ENCODE data around the gene PTH1R. TPM values are rescaled to one million over a fixed set of nuclear protein-coding genes. Genes with fewer than 3 reads are reported as not detected.

The PTH1R gene
- total RNA-seq, 2 donors from 2014 or later, result 5.6 to 8.9 TPM

DNA sequence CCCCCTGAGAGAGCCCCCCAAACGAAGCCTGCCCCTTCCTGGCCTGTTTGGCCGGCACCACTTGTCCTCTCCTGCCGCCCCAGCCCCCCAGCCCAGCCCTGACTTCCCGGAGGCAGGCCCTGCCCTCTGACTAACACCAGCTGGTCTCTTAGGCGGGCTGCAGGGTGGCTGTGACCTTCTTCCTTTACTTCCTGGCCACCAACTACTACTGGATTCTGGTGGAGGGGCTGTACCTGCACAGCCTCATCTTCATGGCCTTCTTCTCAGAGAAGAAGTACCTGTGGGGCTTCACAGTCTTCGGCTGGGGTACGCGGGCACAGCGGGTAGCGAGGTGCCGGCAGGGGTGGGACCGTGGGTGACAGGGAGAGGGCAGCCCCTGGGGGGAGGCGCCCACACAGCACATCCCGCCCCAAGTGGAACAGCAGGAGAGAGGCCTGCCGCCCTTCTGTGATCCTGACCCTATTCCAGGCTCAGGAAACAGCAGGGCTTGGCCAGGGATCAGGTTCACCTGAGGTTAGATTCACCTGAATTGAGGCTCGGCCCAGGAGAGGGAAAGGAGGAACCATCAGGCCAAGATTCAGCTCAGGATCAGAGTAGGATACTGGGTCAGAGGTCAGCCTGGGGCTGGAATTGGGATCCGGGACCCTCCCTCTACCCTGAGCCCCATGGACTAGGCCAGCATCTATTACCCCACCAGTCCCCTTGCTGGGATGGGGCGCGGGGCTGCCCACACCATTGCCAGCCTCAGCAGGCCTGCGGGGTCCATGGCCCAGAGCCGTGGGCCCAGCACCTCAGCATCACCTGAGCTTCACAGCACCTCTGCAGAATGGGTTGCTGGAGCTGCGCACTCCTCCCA, 21.9 kb downstream of the PTH1R start:
- Histone ChIP-seq H3K27me3 (replicated peaks; ENCODE audit: insufficient read depth) (no peaks in the 10 kb centered on the region), H3K4me3 (peak overlapping the region; percentile 63), H3K4me1 (ENCODE audit: control insufficient read depth in 1 of 2, low read depth in 2 of 2) (peaks cover 15 to 26% of the 10 kb centered on the region in 2 donors), H3K9me3 (no peaks in the 10 kb centered on the region), H3K27ac (no peak overlapping the region), H3K36me3 (no peaks in the 10 kb centered on the region)
- TF ChIP-seq, protein P1, sequence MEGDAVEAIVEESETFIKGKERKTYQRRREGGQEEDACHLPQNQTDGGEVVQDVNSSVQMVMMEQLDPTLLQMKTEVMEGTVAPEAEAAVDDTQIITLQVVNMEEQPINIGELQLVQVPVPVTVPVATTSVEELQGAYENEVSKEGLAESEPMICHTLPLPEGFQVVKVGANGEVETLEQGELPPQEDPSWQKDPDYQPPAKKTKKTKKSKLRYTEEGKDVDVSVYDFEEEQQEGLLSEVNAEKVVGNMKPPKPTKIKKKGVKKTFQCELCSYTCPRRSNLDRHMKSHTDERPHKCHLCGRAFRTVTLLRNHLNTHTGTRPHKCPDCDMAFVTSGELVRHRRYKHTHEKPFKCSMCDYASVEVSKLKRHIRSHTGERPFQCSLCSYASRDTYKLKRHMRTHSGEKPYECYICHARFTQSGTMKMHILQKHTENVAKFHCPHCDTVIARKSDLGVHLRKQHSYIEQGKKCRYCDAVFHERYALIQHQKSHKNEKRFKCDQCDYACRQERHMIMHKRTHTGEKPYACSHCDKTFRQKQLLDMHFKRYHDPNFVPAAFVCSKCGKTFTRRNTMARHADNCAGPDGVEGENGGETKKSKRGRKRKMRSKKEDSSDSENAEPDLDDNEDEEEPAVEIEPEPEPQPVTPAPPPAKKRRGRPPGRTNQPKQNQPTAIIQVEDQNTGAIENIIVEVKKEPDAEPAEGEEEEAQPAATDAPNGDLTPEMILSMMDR (IDR thresholded peaks at IDR 0.05), result no peak
- ATAC-seq (ENCODE audit: insufficient number of reproducible peaks, low FRiP score, low read depth) (no peak), DNase-seq (ENCODE audit: low spot score) (no peak)

DNA sequence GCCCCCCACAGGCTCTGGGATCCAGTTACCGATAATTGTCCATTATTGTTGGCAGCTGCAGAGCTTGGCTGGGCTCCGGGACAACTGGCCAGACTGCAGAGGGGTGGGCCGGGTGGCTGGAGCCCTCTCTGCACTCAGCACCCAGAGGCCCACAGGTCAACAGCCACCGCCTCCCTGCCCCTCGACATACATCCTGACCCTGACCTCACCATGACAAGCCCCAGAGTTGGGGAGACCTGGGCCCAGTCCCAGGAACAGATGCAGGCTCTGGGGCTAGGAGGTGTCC, 22.4 kb downstream of the PTH1R start:
- no peaks in the 10 kb centered on the region for H3K27me3 ChIP-seq (replicated peaks; ENCODE audit: insufficient read depth)
- TF ChIP-seq, protein P1 (IDR thresholded peaks at IDR 0.05), result no peak
- no peaks in the 10 kb centered on the region for H3K36me3 ChIP-seq
- peaks cover 15 to 26% of the 10 kb centered on the region in 2 donors for H3K4me1 ChIP-seq (ENCODE audit: control insufficient read depth in 1 of 2, low read depth in 2 of 2)
- H3K4me3 ChIP-seq, result no peak overlapping the region
- H3K9me3 ChIP-seq, result no peaks in the 10 kb centered on the region
- H3K27ac ChIP-seq, result no peak overlapping the region
- DNase-seq (ENCODE audit: low spot score) (no peak), ATAC-seq (ENCODE audit: insufficient number of reproducible peaks, low FRiP score, low read depth) (no peak)

- no peak overlapping the region for H3K4me3 ChIP-seq
- no peak overlapping the region for H3K27ac ChIP-seq
- TF ChIP-seq, protein P1 (IDR thresholded peaks at IDR 0.05), result no peak
- no peaks in the 10 kb centered on the region for H3K27me3 ChIP-seq (replicated peaks; ENCODE audit: insufficient read depth)
- ATAC-seq (ENCODE audit: insufficient number of reproducible peaks, low FRiP score, low read depth) (no peak), DNase-seq (ENCODE audit: low spot score) (no peak)
- H3K4me1 ChIP-seq (ENCODE audit: control insufficient read depth in 1 of 2, low read depth in 2 of 2), result peaks cover 15 to 26% of the 10 kb centered on the region in 2 donors
- no peaks in the 10 kb centered on the region for H3K36me3 ChIP-seq
- H3K9me3 ChIP-seq, result no peaks in the 10 kb centered on the region
Measured at GRCh38 chr3:46900356-46900755, 22.8 kb downstream of the PTH1R start.

- Histone ChIP-seq H3K27me3 (replicated peaks; ENCODE audit: insufficient read depth) (no peaks in the 10 kb centered on the region), H3K27ac (no peak overlapping the region), H3K9me3 (no peaks in the 10 kb centered on the region), H3K4me3 (no peak overlapping the region), H3K4me1 (ENCODE audit: control insufficient read depth in 1 of 2, low read depth in 2 of 2) (peaks cover 15 to 26% of the 10 kb centered on the region in 2 donors), H3K36me3 (no peaks in the 10 kb centered on the region)
- DNase-seq (ENCODE audit: low spot score), result no peak
- TF ChIP-seq, protein P1 (IDR thresholded peaks at IDR 0.05), result no peak
- ATAC-seq (ENCODE audit: insufficient number of reproducible peaks, low FRiP score, low read depth), result no peak
Measured at GRCh38 chr3:46901061-46901460, 23.5 kb downstream of the PTH1R start.

DNA sequence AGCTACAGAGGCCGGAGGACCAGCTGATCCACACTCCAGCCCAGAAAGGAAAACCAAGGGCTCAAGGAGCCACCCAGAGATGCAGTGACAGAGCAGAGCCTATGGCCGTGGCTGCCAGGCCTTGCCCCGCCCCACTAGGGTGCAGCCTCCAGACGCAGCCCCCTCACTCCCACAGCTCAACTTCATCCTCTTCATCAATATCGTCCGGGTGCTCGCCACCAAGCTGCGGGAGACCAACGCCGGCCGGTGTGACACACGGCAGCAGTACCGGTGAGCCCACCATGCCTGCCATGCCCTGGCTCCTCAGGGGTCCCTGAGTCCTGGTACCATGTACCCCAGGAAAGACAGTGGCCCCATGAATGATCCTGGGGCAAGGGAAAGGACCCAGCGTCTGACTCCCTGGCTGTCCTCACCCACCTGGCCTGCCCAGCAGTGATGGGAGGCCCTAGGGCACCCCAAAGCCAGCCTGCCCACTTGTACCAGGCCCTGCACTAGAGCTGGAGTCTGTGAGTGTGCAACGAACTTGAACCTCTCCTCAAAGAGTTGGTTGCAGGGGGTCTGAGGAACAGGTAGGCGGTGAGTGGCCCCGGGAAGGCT, 24.2 kb downstream of the PTH1R start:
- ATAC-seq (ENCODE audit: insufficient number of reproducible peaks, low FRiP score, low read depth) (no peak), DNase-seq (ENCODE audit: low spot score) (no peak)
- Histone ChIP-seq H3K36me3 (no peaks in the 10 kb centered on the region), H3K27me3 (replicated peaks; ENCODE audit: insufficient read depth) (no peaks in the 10 kb centered on the region), H3K4me1 (ENCODE audit: control insufficient read depth in 1 of 2, low read depth in 2 of 2) (peaks cover 15 to 26% of the 10 kb centered on the region in 2 donors), H3K9me3 (no peaks in the 10 kb centered on the region), H3K4me3 (no peak overlapping the region), H3K27ac (no peak overlapping the region)
- TF ChIP-seq, protein P1 (IDR thresholded peaks at IDR 0.05), result no peak

All from thoracic aorta (tissue), 2 donors.